NCI-H2171 (cell line): Measurements from ENCODE around the gene NR1H4.
"Not testable (repeated sequence)": the region's sequence is repeated elsewhere in the genome, so short reads cannot be mapped to it uniquely, and the experiment has no call there.

Experiments used
- DNase-seq: peaks from one replicate; lab custom pipeline; 2025; lab: John Stamatoyannopoulos, UW

Gene NR1H4

DNA sequence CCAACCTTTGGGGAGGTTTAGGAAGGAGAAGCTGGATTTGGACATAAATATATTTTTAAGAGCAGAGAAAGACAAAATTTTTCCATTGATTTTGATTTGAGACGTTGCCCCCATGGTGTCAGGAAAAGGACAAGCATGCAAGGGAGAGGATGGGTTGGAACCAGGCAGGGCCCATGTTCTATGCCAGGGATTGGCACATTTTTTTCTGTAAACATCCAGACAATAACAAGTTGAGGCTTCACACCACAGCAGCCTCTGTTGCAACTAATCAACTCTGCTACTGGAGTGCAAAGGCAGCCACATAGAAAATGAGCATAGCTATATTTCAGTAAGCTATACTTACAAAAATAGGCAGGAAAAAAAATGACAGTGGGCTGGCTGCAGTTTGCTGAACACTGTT lies 44.7 kb downstream of the NR1H4 start:
- DNase-seq, result no peak

- no peak for DNase-seq
Observed at GRCh38 chr12:100520048-100520769, 46.5 kb downstream of the NR1H4 start.

DNA sequence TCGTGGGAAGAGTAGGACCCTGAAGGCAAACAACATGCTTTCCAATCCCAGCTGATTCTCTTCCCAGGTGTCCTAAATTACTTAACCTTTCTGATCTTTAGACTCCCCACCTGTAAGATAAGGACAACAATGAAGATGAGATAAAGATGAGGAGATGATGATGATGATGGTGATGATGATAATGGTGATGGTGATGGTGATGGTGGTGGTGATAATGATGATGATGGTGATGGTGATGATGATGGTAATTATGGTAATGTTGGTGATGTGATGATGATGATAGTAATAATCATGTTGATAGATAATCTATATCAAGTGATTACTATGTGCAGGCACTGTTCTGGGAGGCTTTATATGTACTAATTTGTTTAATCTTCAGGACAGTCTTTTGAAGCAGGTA lies 48.3 kb downstream of the NR1H4 start:
- no peak for DNase-seq

GRCh38 chr12:100528034-100528433 lies 54.4 kb downstream of the NR1H4 start:
- DNase-seq, result no peak

DNA sequence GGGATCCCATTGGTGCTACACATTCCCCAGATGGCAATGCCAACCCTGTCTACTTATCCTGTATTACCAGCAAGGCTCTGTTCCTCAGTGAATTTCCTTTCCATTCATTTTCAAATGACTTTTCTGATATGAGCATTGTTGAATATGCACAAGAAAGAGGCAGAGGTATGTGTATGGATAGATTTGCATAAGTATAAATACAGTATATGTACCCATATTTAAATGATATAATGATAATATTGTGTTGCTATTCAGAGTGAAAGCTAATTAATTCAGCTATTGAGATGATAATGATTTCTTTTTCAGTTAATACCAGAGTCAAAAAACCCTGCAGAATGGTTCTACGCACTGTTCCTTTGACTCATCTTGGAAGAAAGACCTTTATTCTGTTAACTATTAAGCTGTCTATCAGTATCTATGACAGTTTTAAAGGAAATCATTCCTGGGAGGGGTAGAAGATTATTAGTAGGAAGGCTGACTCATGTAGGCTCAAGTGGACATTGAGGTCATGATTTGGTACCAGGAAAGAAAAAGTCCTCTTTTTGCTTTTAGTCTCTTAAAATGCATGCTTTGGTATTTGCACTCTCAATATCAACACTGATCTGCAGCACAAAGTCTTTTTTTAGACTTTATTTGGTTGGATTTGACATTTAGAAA lies 54.9 kb downstream of the NR1H4 start:
- DNase-seq, result no peak

GRCh38 chr12:100529756-100530350 lies 56.2 kb downstream of the NR1H4 start:
- DNase-seq, result no peak

- no peak for DNase-seq
Observed at GRCh38 chr12:100533376-100533775, 59.7 kb downstream of the NR1H4 start.

DNA sequence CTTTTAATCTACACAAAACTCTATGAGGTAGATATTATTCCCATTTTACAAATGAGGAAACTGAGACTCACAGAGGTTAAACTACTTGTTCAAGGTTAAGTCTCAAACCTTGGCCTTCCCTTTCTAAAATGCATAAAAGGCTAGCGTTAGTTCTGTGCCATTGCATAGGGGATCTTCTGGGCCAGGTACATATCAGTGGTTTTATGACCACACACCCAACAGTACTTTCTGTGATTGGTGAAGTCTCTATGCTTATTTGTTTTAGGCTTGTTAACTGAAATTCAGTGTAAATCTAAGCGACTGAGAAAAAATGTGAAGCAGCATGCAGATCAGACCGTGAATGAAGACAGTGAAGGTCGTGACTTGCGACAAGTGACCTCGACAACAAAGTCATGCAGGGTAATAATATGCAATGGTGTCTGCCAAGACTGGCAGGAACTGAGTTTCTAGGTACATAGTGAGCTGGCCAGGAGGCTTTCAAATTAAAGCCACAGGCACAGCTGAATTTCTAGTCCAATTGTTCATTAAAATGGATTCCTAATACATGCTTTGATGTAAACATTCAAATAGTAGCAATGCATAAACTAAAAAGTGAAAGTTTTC lies 61.1 kb downstream of the NR1H4 start:
- no peak for DNase-seq

DNA sequence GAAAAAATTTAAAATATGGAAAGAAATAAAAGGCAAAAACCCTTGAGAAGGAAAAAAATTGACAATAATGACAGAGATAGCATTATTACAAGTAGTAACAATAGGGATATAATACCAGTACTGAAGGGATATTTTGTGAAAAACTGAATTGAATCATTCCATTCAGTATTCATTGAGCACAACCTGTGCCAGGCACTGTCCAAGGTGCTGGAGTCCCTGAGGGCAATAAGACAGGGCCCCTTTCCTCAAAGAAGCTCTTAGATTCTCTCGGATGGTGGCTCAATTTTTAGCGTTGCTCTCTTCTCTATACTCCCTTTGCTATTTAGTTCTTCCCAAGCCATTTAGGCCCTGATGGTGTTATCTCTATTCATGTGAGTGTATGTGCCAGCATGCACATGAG lies 65.5 kb downstream of the NR1H4 start:
- no peak for DNase-seq

DNA sequence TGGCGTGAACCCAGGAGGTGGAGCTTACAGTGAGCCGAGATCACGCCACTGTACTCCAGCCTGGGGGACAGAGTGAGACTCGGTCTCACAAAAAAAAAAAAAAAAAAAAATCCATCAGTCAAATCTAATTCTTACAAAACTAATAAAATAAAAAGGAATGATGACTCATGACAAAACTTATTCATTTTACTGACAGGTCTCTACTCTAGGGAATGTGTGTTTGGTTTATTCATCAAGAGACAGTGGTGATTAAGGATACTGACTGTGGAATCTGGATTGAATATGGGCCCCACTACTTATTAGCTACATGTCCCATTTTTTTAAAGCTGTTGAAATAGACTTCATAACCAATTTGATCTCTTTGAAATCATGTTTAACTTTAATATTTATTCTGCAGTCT lies 70.5 kb downstream of the NR1H4 start:
- no peak for DNase-seq

DNA sequence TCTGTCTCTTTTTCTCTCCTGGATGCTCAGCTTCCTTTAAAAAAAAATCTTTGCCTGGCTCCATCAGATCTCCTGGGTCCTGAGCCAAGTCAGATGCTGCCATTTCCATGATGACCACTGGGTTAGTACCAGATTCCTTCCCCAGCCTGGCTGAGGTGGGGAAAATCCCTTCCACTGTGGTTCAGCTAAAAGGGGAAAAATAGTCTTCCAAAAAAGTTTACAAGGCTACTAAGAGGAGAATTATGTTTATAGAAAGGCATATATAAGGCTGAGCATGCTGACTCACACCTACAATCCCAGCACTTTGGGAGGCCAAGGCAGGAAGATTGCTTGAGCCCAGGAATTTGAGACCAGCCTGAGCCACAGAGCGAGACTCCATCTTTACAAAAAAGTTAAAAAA lies 71.4 kb downstream of the NR1H4 start:
- no peak for DNase-seq

- DNase-seq, result no peak
Observed at GRCh38 chr12:100553936-100554335, 80.3 kb downstream of the NR1H4 start.

GRCh38 chr12:100554608-100555077 lies 81.0 kb downstream of the NR1H4 start:
- peak; percentile 61 for DNase-seq

GRCh38 chr12:100555722-100556121 lies 82.1 kb downstream of the NR1H4 start:
- no peak for DNase-seq

DNA sequence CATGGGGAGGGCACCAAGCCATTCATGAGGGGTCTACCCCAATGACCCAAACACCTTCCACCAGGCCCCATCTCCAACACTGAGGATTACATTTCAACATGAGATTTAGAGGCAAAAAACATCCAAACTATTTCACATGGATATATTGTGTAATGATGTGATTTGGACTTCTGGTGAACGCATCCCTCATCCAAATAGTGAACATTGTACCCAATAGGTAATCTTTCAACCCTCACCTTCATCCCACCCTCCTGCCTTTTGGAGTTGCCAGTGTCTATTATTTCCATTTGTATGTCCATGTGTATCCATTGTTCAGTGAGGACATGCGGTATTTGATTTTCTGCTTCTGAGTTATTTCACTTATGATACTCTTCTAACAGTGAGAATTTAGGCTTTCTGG lies 83.7 kb downstream of the NR1H4 start:
- DNase-seq, result no peak

GRCh38 chr12:100559261-100559660 lies 85.6 kb downstream of the NR1H4 start:
- not testable (repeated sequence) for DNase-seq

- DNase-seq, result no peak
Observed at GRCh38 chr12:100564090-100564489, 90.4 kb downstream of the NR1H4 start.

DNA sequence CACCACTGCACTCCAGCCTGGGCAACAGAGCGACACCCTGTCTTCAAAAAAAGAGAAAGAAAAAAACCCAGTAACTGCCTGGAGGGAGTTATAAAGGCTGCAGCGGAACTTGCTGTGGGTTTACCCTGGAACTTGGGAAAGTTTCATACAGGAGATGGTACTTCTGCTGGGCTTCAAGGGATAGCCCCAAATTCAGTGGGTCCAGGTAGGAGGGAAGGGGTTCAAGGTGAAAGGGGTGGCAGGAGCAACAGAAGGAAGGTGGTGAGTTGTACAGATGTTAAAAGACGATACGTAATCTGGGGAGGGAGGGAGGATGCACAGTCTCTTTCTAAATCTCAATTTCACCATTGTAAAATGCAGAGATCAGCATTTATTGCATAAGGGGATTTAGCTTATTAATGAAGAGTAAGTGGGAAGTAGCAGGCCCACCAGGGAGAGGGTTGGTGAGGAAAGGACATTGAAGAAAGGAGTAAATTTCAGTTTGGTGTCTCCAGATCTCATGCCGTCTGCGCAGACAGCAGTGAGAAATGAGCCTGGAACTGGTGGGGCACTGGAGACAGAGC lies 91.3 kb downstream of the NR1H4 start:
- no peak for DNase-seq

DNA sequence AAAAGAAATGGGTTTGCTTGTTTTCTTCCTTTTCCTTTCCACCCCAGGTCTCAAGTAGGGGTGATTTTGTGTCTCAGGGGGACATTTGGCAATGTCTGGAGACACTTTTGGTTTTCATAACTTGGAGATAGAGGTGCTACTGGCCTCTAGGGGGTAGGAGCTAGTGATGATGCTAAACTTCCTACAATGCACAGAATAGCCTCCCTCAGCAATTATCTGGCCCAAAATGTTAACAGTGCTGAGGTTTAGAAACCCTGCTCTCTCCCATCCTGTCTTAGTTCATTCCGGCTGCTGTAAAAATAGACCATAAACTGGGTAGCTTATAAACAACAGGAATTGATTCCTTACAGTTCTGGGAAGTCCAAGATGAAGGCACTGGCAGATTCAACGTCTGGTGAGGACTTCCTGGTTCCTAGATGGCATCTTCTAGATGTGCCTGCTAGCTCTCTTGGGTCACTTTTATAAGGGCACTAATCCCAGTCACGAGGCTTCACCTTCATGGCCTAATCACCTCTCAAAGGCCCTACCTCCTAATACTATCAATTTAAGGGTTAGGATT lies 92.4 kb downstream of the NR1H4 start:
- no peak for DNase-seq

- no peak for DNase-seq
Observed at GRCh38 chr12:100566887-100567637, 93.4 kb downstream of the NR1H4 start.

DNA sequence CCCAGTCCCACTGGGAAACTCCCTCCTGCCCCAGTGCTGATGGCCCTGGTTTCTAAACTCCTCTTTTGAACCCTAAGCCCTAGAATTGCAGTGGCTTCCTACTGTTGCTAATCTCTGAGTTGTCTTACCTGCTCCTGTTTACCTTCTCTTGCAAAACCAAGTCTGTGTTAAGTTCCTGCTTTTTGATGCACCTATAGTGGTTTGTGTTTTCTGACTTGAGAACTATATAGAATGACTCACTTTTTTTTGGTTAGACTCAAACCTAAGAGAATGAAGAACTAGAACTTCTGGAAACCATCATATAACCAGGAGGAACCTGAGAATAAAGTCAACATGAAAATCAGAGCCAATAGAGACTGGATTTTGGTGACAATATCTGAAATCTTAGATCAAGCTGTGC lies 94.3 kb downstream of the NR1H4 start:
- no peak for DNase-seq

- DNase-seq, result no peak
Observed at GRCh38 chr12:100572184-100572583, 98.5 kb downstream of the NR1H4 start.
